Vagina (tissue), 2 donors: ENCODE data around the gene IRF9. TPM values are rescaled to one million over a fixed set of nuclear protein-coding genes. Genes with fewer than 3 reads are reported as not detected.

Experiments used
- DNase-seq, 2 donors: peaks; one replicate each; pipeline ENCODE4 v3.0.0-alpha.2; 2017; ENCODE audit errors: extremely low spot score in 2 of 2
- H3K27ac ChIP-seq: fragments of 200-600 bp; sonication (generic); one replicate; pipeline ENCODE4 v1.5.1; 2019
- H3K27me3 ChIP-seq: fragments of 200-600 bp; sonication (generic); one replicate; pipeline ENCODE4 v1.5.1; 2019
- H3K36me3 ChIP-seq, 2 donors: fragments of 200-600 bp; sonication (generic); one replicate each; pipeline ENCODE4 v1.5.1; 2017 to 2019
- H3K4me1 ChIP-seq: fragments of 200-600 bp; sonication (generic); one replicate; pipeline ENCODE4 v1.5.1; 2019
- H3K4me3 ChIP-seq, 2 donors: fragments of 200-600 bp; sonication (generic); 1 replicate in 1 of 2; 2 replicates in 1 of 2; pipeline ENCODE4 v1.5.1; 2016 to 2019
- H3K9me3 ChIP-seq: fragments of 200-600 bp; sonication (generic); one replicate; pipeline ENCODE4 v1.5.1; 2019
- CTCF ChIP-seq, 3 experiments: fragments of 450-650 bp in 2 of 3; fragments of 200-600 bp in 1 of 3; sonication (generic) in 1 of 3; IDR thresholded peaks; one replicate each; pipeline ENCODE4 v1.5.1; 2017 to 2019; ENCODE audit warnings: antibody characterized with exemption in 3 of 3, mild to moderate bottlenecking in 2 of 3, moderate library complexity in 2 of 3
- POLR2A ChIP-seq, 2 donors: fragments of 450-650 bp; IDR thresholded peaks; one replicate each; pipeline ENCODE4 v1.6.1; 2017; ENCODE audit warnings: antibody characterized with exemption in 2 of 2, mild to moderate bottlenecking in 2 of 2, moderate library complexity in 2 of 2
- POLR2AphosphoS5 ChIP-seq, 2 donors: sonication (generic); formaldehyde crosslinking; IDR thresholded peaks; one replicate each; pipeline ENCODE4 v1.9.0; 2017; ENCODE audit warnings: antibody characterized with exemption in 2 of 2, mild to moderate bottlenecking in 2 of 2, low read depth in 1 of 2; ENCODE audit not compliant: insufficient read depth in 1 of 2
- intact Hi-C: fragments of 100-400 bp; cut with DNase I; formaldehyde crosslinking; loops from one replicate; pipeline ENCODE4 v1.15.1; 2023
- total RNA-seq: library from RNA; depleted of rRNA; stranded (reverse); fragments of >200 nt; gene quantifications from one replicate; pipeline ENCODE4 v1.2.3, GENCODE V29; 2016

The IRF9 gene
- total RNA-seq, 1 donor from 2014 or later = 55.0 TPM

DNA sequence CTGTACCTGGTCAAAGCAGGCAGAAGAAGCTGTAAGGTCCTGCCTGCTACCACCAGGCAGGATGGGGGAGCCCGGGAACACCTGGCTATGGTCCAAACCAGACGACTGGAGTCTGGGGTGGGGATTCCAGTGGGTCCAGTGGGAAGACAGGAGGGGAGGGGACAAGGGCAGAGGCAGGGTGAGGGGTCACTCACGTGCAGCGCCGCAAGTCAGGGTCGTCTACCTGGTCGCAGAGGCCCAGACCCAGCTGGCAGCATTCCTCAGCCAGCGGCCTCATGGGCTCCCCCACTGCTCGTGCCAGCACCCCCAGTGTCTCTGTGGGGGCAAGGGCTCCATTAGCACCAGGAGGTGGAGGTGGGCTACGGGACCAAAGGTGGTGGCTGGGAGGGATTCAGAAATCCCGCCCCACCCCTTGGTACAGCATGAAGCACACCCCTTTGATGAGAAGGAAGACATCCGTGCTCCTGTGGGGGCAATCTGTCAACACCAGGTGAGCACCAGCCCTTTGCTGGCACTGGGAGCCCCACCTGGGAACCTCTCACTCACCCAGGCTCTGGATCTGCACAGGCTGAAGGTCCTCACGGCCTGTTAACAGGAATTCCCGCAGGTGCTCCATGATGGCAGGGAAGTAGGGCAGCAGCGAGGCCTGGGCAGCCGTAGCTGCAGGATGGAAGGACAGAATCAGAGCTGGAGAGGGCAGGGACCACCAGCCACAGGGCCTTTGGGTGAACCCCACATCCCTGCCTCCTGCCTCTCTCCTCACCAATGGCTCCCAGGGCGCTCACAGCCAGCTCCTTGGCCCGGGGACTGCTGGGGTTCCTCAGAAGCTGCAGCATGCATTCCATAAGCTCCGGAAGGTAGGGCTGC is 23.3 kb downstream of the IRF9 start:
- Histone ChIP-seq H3K4me3 (no peak overlapping the region), H3K27me3 (no peaks in the 10 kb centered on the region), H3K9me3 (no peaks in the 10 kb centered on the region), H3K4me1 (peaks cover 26% of the 10 kb centered on the region), H3K27ac (no peak overlapping the region), H3K36me3 (peaks cover 0 to 40% of the 10 kb centered on the region in 2 donors)
- no peak for DNase-seq
- no peak for TF ChIP-seq POLR2AphosphoS5 (IDR thresholded peaks at IDR 0.05; ENCODE audit: insufficient read depth in 1 of 2, low read depth in 1 of 2)
- TF ChIP-seq POLR2A (IDR thresholded peaks at IDR 0.05) = no peak
- no peak for TF ChIP-seq CTCF (IDR thresholded peaks at IDR 0.05)
- intact Hi-C loops = no loop called here

DNA sequence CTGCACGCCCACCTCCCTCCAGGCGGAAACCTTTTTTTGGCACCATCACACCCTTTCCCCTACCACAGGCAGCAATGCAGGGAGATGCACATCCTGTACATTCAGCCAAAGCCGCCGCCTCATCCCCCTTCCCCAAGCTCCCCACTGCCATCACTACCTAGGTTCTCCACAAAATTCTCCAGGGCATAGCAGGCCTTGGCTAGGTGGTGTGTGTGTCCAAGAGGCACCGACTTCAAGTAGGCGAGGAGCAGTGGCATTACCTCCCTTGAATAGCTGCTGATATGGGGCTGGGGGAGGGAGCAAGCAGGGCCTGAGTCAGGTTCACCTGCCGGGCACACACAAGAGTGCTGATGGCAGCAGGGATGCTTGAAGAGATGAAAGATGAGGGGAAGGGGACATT is 24.0 kb downstream of the IRF9 start:
- TF ChIP-seq POLR2AphosphoS5 (IDR thresholded peaks at IDR 0.05; ENCODE audit: insufficient read depth in 1 of 2, low read depth in 1 of 2) (no peak), POLR2A (IDR thresholded peaks at IDR 0.05) (no peak), CTCF (IDR thresholded peaks at IDR 0.05) (no peak)
- Histone ChIP-seq H3K27me3 (no peaks in the 10 kb centered on the region), H3K36me3 (peaks cover 0 to 44% of the 10 kb centered on the region in 2 donors), H3K9me3 (no peaks in the 10 kb centered on the region), H3K4me1 (peaks cover 19% of the 10 kb centered on the region), H3K27ac (no peak overlapping the region), H3K4me3 (no peak overlapping the region)
- intact Hi-C loops = no loop called here
- DNase-seq = no peak

DNA sequence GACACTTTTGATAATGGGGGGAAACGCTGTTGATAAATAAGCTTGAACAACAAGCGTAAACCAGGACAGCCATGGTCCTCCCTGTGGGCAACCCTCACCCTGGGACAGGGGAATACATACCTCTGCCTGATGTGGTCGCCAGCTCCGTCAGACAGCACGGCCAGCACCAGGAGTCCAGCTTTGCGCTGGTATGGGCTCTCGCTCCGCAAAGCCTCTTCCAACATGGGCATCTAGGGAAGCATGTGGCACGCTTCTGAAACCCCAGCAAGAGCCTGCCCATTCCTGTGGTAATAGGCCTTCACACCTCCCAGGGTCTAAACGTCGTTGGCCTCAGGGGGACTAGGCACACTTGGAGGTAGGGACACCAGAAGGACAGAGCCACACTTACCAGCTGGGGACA is 24.7 kb downstream of the IRF9 start:
- no peaks in the 10 kb centered on the region for H3K27me3 ChIP-seq
- peaks cover 13% of the 10 kb centered on the region for H3K4me1 ChIP-seq
- H3K4me3 ChIP-seq = no peak overlapping the region
- DNase-seq = no peak
- H3K27ac ChIP-seq = no peak overlapping the region
- no peaks in the 10 kb centered on the region for H3K9me3 ChIP-seq
- intact Hi-C loops = no loop called here
- TF ChIP-seq POLR2A (IDR thresholded peaks at IDR 0.05) (no peak), CTCF (IDR thresholded peaks at IDR 0.05) (no peak), POLR2AphosphoS5 (IDR thresholded peaks at IDR 0.05; ENCODE audit: insufficient read depth in 1 of 2, low read depth in 1 of 2) (no peak)
- H3K36me3 ChIP-seq = peaks cover 0 to 41% of the 10 kb centered on the region in 2 donors

DNA sequence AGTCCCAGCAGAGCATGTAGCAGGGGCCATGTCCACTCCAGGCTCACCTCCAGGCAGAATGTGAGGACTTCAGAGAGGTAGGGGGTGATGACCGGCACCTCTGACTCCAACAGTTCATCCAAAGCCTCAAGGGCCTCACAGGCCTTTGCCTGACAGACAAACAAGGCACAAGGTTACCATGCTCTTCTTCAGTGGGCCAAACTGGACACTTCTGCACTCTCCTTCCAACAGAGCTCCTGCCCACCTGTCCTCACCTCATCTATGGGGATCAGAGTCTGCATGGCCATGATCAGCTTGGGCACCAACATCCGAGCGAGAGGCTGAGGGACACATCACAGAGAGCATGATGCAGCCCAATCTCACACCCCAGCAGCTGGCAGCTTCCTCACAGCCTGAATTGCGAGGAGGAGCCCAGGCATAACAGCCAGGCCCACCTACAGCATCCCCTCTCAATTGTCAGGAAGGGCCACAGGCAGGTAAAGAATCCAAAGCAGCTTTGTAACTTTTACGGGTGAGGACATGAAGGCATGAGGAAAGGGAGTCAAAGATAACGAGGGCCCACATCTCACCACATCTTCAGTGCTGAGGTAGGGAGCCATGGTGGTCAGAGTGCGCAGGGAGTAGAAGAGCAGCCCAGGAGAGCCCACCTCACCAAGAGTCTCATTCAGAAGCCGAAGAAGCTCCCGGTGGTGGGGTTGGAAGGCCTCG is 25.9 kb downstream of the IRF9 start:
- no peak overlapping the region for H3K4me3 ChIP-seq
- H3K9me3 ChIP-seq = no peaks in the 10 kb centered on the region
- H3K27me3 ChIP-seq = no peaks in the 10 kb centered on the region
- H3K36me3 ChIP-seq = peaks cover 0 to 44% of the 10 kb centered on the region in 2 donors
- DNase-seq = no peak
- H3K27ac ChIP-seq = no peak overlapping the region
- intact Hi-C loops = no loop called here
- no peak for TF ChIP-seq POLR2AphosphoS5 (IDR thresholded peaks at IDR 0.05; ENCODE audit: insufficient read depth in 1 of 2, low read depth in 1 of 2)
- TF ChIP-seq POLR2A (IDR thresholded peaks at IDR 0.05) = no peak
- no peak for TF ChIP-seq CTCF (IDR thresholded peaks at IDR 0.05)
- peaks cover 13% of the 10 kb centered on the region for H3K4me1 ChIP-seq

DNA sequence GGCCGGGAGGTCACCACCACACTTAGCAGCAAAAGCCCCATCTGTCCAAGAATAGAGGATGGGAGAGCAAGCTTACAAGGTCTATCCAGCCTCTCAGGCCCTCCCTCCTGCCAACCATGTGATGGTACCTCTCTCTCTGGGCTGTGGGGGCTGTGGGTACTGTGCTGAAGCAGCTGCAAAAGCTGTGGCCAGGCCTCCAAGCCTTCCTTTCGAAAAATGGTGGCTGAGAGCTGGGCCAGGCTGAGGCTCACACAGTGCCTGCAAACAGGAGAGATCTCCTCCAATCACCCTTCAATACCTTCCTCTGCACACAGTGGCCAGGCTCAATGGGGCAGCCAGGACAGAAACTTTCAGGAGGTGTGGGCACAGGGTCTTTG is 26.5 kb downstream of the IRF9 start:
- no peak overlapping the region for H3K27ac ChIP-seq
- intact Hi-C loops = no loop called here
- no peaks in the 10 kb centered on the region for H3K27me3 ChIP-seq
- H3K9me3 ChIP-seq = no peaks in the 10 kb centered on the region
- peaks cover 0 to 50% of the 10 kb centered on the region in 2 donors for H3K36me3 ChIP-seq
- H3K4me1 ChIP-seq = peaks cover 13% of the 10 kb centered on the region
- H3K4me3 ChIP-seq = peak overlapping the region; percentile 50 to 82
- no peak for TF ChIP-seq POLR2A (IDR thresholded peaks at IDR 0.05)
- TF ChIP-seq POLR2AphosphoS5 (IDR thresholded peaks at IDR 0.05; ENCODE audit: insufficient read depth in 1 of 2, low read depth in 1 of 2) = no peak
- no peak for TF ChIP-seq CTCF (IDR thresholded peaks at IDR 0.05)
- no peak for DNase-seq
